OCI-LY1 (cell line): ENCODE data around the gene NXN.

Source experiments
- H2AFZ ChIP-seq: fragments of 200-600 bp; sonication (generic), shearing (Covaris generic); 2 replicates; pipeline ENCODE4 v1.6.0; 2014; ENCODE audit warnings: antibody characterized with exemption, mild to moderate bottlenecking, low read length
- H3F3A ChIP-seq: fragments of 200-600 bp; sonication (generic), shearing (Covaris generic); 2 replicates; pipeline ENCODE4 v1.6.0; 2014; ENCODE audit warnings: mild to moderate bottlenecking, antibody characterized with exemption, low read length, moderate library complexity; ENCODE audit not compliant: insufficient read depth
- H3K27ac ChIP-seq: fragments of 200-600 bp; sonication (generic); 2 replicates; pipeline ENCODE4 v1.5.1; 2014; ENCODE audit warnings: low read length, mixed run types, mild to moderate bottlenecking, low read depth; ENCODE audit not compliant: poor library complexity, severe bottlenecking
- H3K27me3 ChIP-seq: fragments of 200-600 bp; sonication (generic); 2 replicates; pipeline ENCODE4 v1.6.0; 2014; ENCODE audit warnings: antibody characterized with exemption, mild to moderate bottlenecking, low read length, moderate library complexity; ENCODE audit not compliant: insufficient read depth
- H3K36me3 ChIP-seq: fragments of 200-600 bp; sonication (generic); 2 replicates; pipeline ENCODE4 v1.6.1; 2014; ENCODE audit warnings: mild to moderate bottlenecking, antibody characterized with exemption, low read length, moderate library complexity, mixed read lengths; ENCODE audit not compliant: insufficient read depth
- H3K4me1 ChIP-seq: fragments of 200-600 bp; sonication (generic); 2 replicates; pipeline ENCODE4 v1.5.1; 2014; ENCODE audit warnings: mild to moderate bottlenecking, low read length, moderate library complexity; ENCODE audit not compliant: insufficient read depth, severe bottlenecking
- H3K4me2 ChIP-seq: fragments of 200-600 bp; sonication (generic), shearing (Covaris generic); 2 replicates; pipeline ENCODE4 v1.6.1; 2014; ENCODE audit warnings: low read length
- H3K4me3 ChIP-seq: fragments of 200-600 bp; sonication (generic); 2 replicates; pipeline ENCODE4 v1.5.1; 2014; ENCODE audit warnings: low read length, low read depth, mild to moderate bottlenecking, mixed read lengths; ENCODE audit not compliant: poor library complexity, severe bottlenecking
- H3K79me2 ChIP-seq: fragments of 200-600 bp; shearing (Covaris generic); 2 replicates; pipeline ENCODE4 v1.6.1; 2016; ENCODE audit warnings: mixed run types, low read length, mixed read lengths; ENCODE audit not compliant: insufficient read depth
- H3K9ac ChIP-seq: fragments of 200-600 bp; sonication (generic), shearing (Covaris generic); 2 replicates; pipeline ENCODE4 v1.6.1; 2014; ENCODE audit warnings: mild to moderate bottlenecking, low read length, mixed read lengths
- H3K9me2 ChIP-seq: fragments of 200-600 bp; sonication (generic), shearing (Covaris generic); 2 replicates; pipeline ENCODE4 v1.6.1; 2014; ENCODE audit warnings: low read depth, mild to moderate bottlenecking, low read length, mixed read lengths
- H3K9me3 ChIP-seq: fragments of 200-600 bp; shearing (Covaris generic); 2 replicates; pipeline ENCODE4 v1.6.1; 2014; ENCODE audit warnings: low read length, mixed read lengths
- H4K20me1 ChIP-seq: fragments of 200-600 bp; sonication (generic), shearing (Covaris generic); 2 replicates; pipeline ENCODE4 v1.6.0; 2016; ENCODE audit warnings: mild to moderate bottlenecking, low read length; ENCODE audit not compliant: insufficient read depth
- CTCF ChIP-seq: fragments of 200-600 bp; sonication (generic), shearing (Covaris generic); IDR thresholded peaks from 2 replicates; pipeline ENCODE4 v1.5.1; 2017; ENCODE audit warnings: mild to moderate bottlenecking, antibody characterized with exemption, low read length, moderate library complexity, mixed read lengths
- EZH2 ChIP-seq: fragments of 200-600 bp; sonication (generic), shearing (Covaris generic); IDR thresholded peaks from 2 replicates; pipeline ENCODE4 v1.8.0; 2017; ENCODE audit warnings: borderline replicate concordance, mixed run types, mild to moderate bottlenecking, antibody characterized with exemption, low read length, moderate library complexity, mixed read lengths

Gene NXN

DNA sequence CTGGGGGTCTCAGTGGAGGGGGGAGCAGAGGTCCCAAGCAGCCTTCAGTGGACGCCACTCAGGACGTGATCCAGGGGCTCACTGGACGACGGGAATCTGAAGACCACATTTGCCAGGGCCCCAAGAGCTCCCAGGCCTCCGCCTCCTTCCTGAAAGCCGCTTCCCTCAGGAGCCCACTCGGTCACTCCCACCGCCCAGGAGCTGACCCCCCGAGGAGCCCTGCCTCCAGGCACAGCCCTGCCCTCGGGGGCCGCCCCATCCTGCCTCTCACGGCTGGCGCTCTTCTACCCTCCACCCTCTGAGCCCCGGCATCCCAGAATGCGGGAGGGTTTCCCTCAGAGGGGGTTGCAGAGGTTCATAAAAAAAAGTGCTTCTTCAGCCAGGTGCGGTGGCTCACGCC lies 41.6 kb upstream of the NXN start:
- no peaks in the 10 kb centered on the region for H3K4me1 ChIP-seq
- no peak overlapping the region for H3K4me2 ChIP-seq
- H2AFZ ChIP-seq, result no peak overlapping the region
- H3K9me3 ChIP-seq, result no peaks in the 10 kb centered on the region
- H3K36me3 ChIP-seq, result no peaks in the 10 kb centered on the region
- no peaks in the 10 kb centered on the region for H3K79me2 ChIP-seq
- TF ChIP-seq CTCF (no peak), EZH2 (no peak)
- no peaks in the 10 kb centered on the region for H3F3A ChIP-seq
- H3K27me3 ChIP-seq, result no peaks in the 10 kb centered on the region
- no peaks in the 10 kb centered on the region for H3K9me2 ChIP-seq
- no peak overlapping the region for H3K9ac ChIP-seq
- H3K4me3 ChIP-seq, result no peak overlapping the region
- H4K20me1 ChIP-seq, result no peaks in the 10 kb centered on the region
- H3K27ac ChIP-seq, result no peak overlapping the region

GRCh38 chr17:1019451-1019850 lies 39.9 kb upstream of the NXN start:
- TF ChIP-seq EZH2 (no peak), CTCF (no peak)
- Histone ChIP-seq H3K36me3 (no peaks in the 10 kb centered on the region), H3K4me3 (no peak overlapping the region), H3F3A (no peaks in the 10 kb centered on the region), H3K9me3 (no peaks in the 10 kb centered on the region), H2AFZ (no peak overlapping the region), H3K9ac (no peak overlapping the region), H3K79me2 (no peaks in the 10 kb centered on the region), H4K20me1 (no peaks in the 10 kb centered on the region), H3K4me1 (no peaks in the 10 kb centered on the region), H3K27ac (no peak overlapping the region), H3K4me2 (no peak overlapping the region), H3K9me2 (no peaks in the 10 kb centered on the region), H3K27me3 (no peaks in the 10 kb centered on the region)

DNA sequence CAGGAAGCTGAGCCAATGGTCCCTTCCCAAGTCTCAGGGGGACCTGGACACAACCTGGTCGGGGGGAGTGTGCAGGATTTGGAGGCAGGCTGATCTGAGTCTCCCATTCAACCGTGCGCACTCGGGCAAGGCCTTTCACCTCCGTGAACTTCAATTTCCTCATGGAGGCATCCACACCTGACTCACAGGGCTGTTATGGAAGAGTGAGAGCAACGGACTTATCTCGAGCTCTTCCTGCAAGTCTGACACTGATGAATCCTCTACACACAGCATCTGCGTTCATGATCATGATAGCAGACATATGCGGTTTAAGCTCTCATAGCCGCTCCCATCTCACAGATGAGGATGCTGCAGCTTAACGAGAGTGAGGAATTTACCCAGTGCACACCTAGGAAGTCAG lies 39.0 kb upstream of the NXN start:
- Histone ChIP-seq H3K9me2 (no peaks in the 10 kb centered on the region), H3K4me1 (no peaks in the 10 kb centered on the region), H3K9me3 (no peaks in the 10 kb centered on the region), H3K4me2 (no peak overlapping the region), H3K79me2 (no peaks in the 10 kb centered on the region), H3K36me3 (no peaks in the 10 kb centered on the region), H3K27ac (no peak overlapping the region), H3K9ac (no peak overlapping the region), H3K27me3 (no peaks in the 10 kb centered on the region), H3F3A (no peaks in the 10 kb centered on the region), H3K4me3 (no peak overlapping the region), H4K20me1 (no peaks in the 10 kb centered on the region), H2AFZ (no peak overlapping the region)
- no peak for TF ChIP-seq CTCF
- TF ChIP-seq EZH2, result no peak
